ENCODE measurements around the gene SEC61B.

The SEC61B gene

GRCh38 chr9:99220011-99220410 is 2.1 kb upstream of the SEC61B start:
- peaks cover 19% of the 10 kb centered on the region for H3K4me1 ChIP-seq (ENCODE audit: control insufficient read depth, insufficient read depth, low read length)
- H3K27me3 ChIP-seq (ENCODE audit: control insufficient read depth in 1 of 2, insufficient read depth in 2 of 2, low read length in 2 of 2): no peaks in the 10 kb centered on the region
- H3K36me3 ChIP-seq (ENCODE audit: control insufficient read depth in 2 of 2, insufficient read depth in 2 of 2, low read length in 2 of 2): peaks cover 7 to 9% of the 10 kb centered on the region in 2 donors
- no peak overlapping the region for H3K27ac ChIP-seq (ENCODE audit: low read length)
- H3K9me3 ChIP-seq (ENCODE audit: control insufficient read depth in 2 of 2, low read length in 2 of 2): no peaks in the 10 kb centered on the region
- H3K4me3 ChIP-seq (ENCODE audit: low read length in 2 of 2): no peak overlapping the region
- H3K9ac ChIP-seq (ENCODE audit: low read length in 2 of 2): no peak overlapping the region

- no peaks in the 10 kb centered on the region for H3K27me3 ChIP-seq (ENCODE audit: control insufficient read depth in 1 of 2, insufficient read depth in 2 of 2, low read length in 2 of 2)
- peak overlapping the region; percentile 92 for H3K27ac ChIP-seq (ENCODE audit: low read length)
- no peaks in the 10 kb centered on the region for H3K9me3 ChIP-seq (ENCODE audit: control insufficient read depth in 2 of 2, low read length in 2 of 2)
- peak overlapping the region; percentile 98 to 99 for H3K4me3 ChIP-seq (ENCODE audit: low read length in 2 of 2)
- peak overlapping the region; percentile 96 to 99 for H3K9ac ChIP-seq (ENCODE audit: low read length in 2 of 2)
- H3K4me1 ChIP-seq (ENCODE audit: control insufficient read depth, insufficient read depth, low read length): peaks cover 22% of the 10 kb centered on the region
- H3K36me3 ChIP-seq (ENCODE audit: control insufficient read depth in 2 of 2, insufficient read depth in 2 of 2, low read length in 2 of 2): peaks cover 5 to 11% of the 10 kb centered on the region in 2 donors
Observed at GRCh38 chr9:99221266-99221620, 839 bp upstream of the SEC61B start.

- Histone ChIP-seq H3K9ac (ENCODE audit: low read length in 2 of 2) (peak overlapping the region; percentile 96 to 99), H3K9me3 (ENCODE audit: control insufficient read depth in 2 of 2, low read length in 2 of 2) (no peaks in the 10 kb centered on the region), H3K36me3 (ENCODE audit: control insufficient read depth in 2 of 2, insufficient read depth in 2 of 2, low read length in 2 of 2) (peaks cover 5 to 16% of the 10 kb centered on the region in 2 donors), H3K4me3 (ENCODE audit: low read length in 2 of 2) (peak overlapping the region; percentile 98 to 99), H3K27me3 (ENCODE audit: control insufficient read depth in 1 of 2, insufficient read depth in 2 of 2, low read length in 2 of 2) (no peaks in the 10 kb centered on the region), H3K27ac (ENCODE audit: low read length) (peak overlapping the region; percentile 92), H3K4me1 (ENCODE audit: control insufficient read depth, insufficient read depth, low read length) (peaks cover 22% of the 10 kb centered on the region)
Observed at GRCh38 chr9:99222416-99223270, 561 bp downstream of the SEC61B start.

GRCh38 chr9:99224445-99224844 is 2.4 kb downstream of the SEC61B start:
- H3K9ac ChIP-seq (ENCODE audit: low read length in 2 of 2): no peak overlapping the region
- H3K4me1 ChIP-seq (ENCODE audit: control insufficient read depth, insufficient read depth, low read length): peaks cover 22% of the 10 kb centered on the region
- H3K4me3 ChIP-seq (ENCODE audit: low read length in 2 of 2): no peak overlapping the region
- no peaks in the 10 kb centered on the region for H3K9me3 ChIP-seq (ENCODE audit: control insufficient read depth in 2 of 2, low read length in 2 of 2)
- no peaks in the 10 kb centered on the region for H3K27me3 ChIP-seq (ENCODE audit: control insufficient read depth in 1 of 2, insufficient read depth in 2 of 2, low read length in 2 of 2)
- peaks cover 8 to 25% of the 10 kb centered on the region in 2 donors for H3K36me3 ChIP-seq (ENCODE audit: control insufficient read depth in 2 of 2, insufficient read depth in 2 of 2, low read length in 2 of 2)
- no peak overlapping the region for H3K27ac ChIP-seq (ENCODE audit: low read length)

- no peak overlapping the region for H3K27ac ChIP-seq (ENCODE audit: low read length)
Observed at GRCh38 chr9:99226054-99226453, 4.0 kb downstream of the SEC61B start.

GRCh38 chr9:99230206-99230605 is 8.1 kb downstream of the SEC61B start:
- Histone ChIP-seq H3K27ac (ENCODE audit: low read length) (no peak overlapping the region), H3K9me3 (ENCODE audit: control insufficient read depth in 2 of 2, low read length in 2 of 2) (no peaks in the 10 kb centered on the region), H3K36me3 (ENCODE audit: control insufficient read depth in 2 of 2, insufficient read depth in 2 of 2, low read length in 2 of 2) (peaks cover 20 to 47% of the 10 kb centered on the region in 2 donors), H3K27me3 (ENCODE audit: control insufficient read depth in 1 of 2, insufficient read depth in 2 of 2, low read length in 2 of 2) (no peaks in the 10 kb centered on the region), H3K4me1 (ENCODE audit: control insufficient read depth, insufficient read depth, low read length) (peaks cover 5% of the 10 kb centered on the region), H3K4me3 (ENCODE audit: low read length in 2 of 2) (no peak overlapping the region), H3K9ac (ENCODE audit: low read length in 2 of 2) (no peak overlapping the region)

More at GRCh38 chr9:99226054-99226453, 4.0 kb downstream of the SEC61B start:
- H3K4me1 ChIP-seq (ENCODE audit: control insufficient read depth, insufficient read depth, low read length): peaks cover 11% of the 10 kb centered on the region
- no peaks in the 10 kb centered on the region for H3K27me3 ChIP-seq (ENCODE audit: control insufficient read depth in 1 of 2, insufficient read depth in 2 of 2, low read length in 2 of 2)
- peaks cover 16 to 34% of the 10 kb centered on the region in 2 donors for H3K36me3 ChIP-seq (ENCODE audit: control insufficient read depth in 2 of 2, insufficient read depth in 2 of 2, low read length in 2 of 2)
- H3K9ac ChIP-seq (ENCODE audit: low read length in 2 of 2): no peak overlapping the region
- no peak overlapping the region for H3K4me3 ChIP-seq (ENCODE audit: low read length in 2 of 2)
- no peaks in the 10 kb centered on the region for H3K9me3 ChIP-seq (ENCODE audit: control insufficient read depth in 2 of 2, low read length in 2 of 2)

GRCh38 chr9:99231711-99232110 is 9.6 kb downstream of the SEC61B start:
- Histone ChIP-seq H3K9ac (ENCODE audit: low read length in 2 of 2) (no peak overlapping the region), H3K36me3 (ENCODE audit: control insufficient read depth in 2 of 2, insufficient read depth in 2 of 2, low read length in 2 of 2) (peaks cover 20 to 39% of the 10 kb centered on the region in 2 donors), H3K9me3 (ENCODE audit: control insufficient read depth in 2 of 2, low read length in 2 of 2) (no peaks in the 10 kb centered on the region), H3K4me3 (ENCODE audit: low read length in 2 of 2) (no peak overlapping the region), H3K4me1 (ENCODE audit: control insufficient read depth, insufficient read depth, low read length) (peaks cover 4% of the 10 kb centered on the region), H3K27ac (ENCODE audit: low read length) (no peak overlapping the region), H3K27me3 (ENCODE audit: control insufficient read depth in 1 of 2, insufficient read depth in 2 of 2, low read length in 2 of 2) (no peaks in the 10 kb centered on the region)

- Histone ChIP-seq H3K4me1 (ENCODE audit: control insufficient read depth, insufficient read depth, low read length) (peaks cover 4% of the 10 kb centered on the region), H3K27ac (ENCODE audit: low read length) (peak overlapping the region; percentile 26), H3K9me3 (ENCODE audit: control insufficient read depth in 2 of 2, low read length in 2 of 2) (no peaks in the 10 kb centered on the region), H3K9ac (ENCODE audit: low read length in 2 of 2) (no peak overlapping the region), H3K27me3 (ENCODE audit: control insufficient read depth in 1 of 2, insufficient read depth in 2 of 2, low read length in 2 of 2) (no peaks in the 10 kb centered on the region), H3K36me3 (ENCODE audit: control insufficient read depth in 2 of 2, insufficient read depth in 2 of 2, low read length in 2 of 2) (peaks cover 13 to 29% of the 10 kb centered on the region in 2 donors), H3K4me3 (ENCODE audit: low read length in 2 of 2) (no peak overlapping the region)
Observed at GRCh38 chr9:99234618-99235017, 12.5 kb downstream of the SEC61B start.

- Histone ChIP-seq H3K27me3 (ENCODE audit: control insufficient read depth in 1 of 2, insufficient read depth in 2 of 2, low read length in 2 of 2) (no peaks in the 10 kb centered on the region), H3K36me3 (ENCODE audit: control insufficient read depth in 2 of 2, insufficient read depth in 2 of 2, low read length in 2 of 2) (peaks cover 16 to 32% of the 10 kb centered on the region in 2 donors), H3K9ac (ENCODE audit: low read length in 2 of 2) (no peak overlapping the region), H3K4me1 (ENCODE audit: control insufficient read depth, insufficient read depth, low read length) (peaks cover 4% of the 10 kb centered on the region), H3K9me3 (ENCODE audit: control insufficient read depth in 2 of 2, low read length in 2 of 2) (no peaks in the 10 kb centered on the region), H3K27ac (ENCODE audit: low read length) (peak overlapping the region; percentile 26), H3K4me3 (ENCODE audit: low read length in 2 of 2) (no peak overlapping the region)
Observed at GRCh38 chr9:99235069-99235468, 13.0 kb downstream of the SEC61B start.

- no peak overlapping the region for H3K27ac ChIP-seq (ENCODE audit: low read length)
- no peaks in the 10 kb centered on the region for H3K9me3 ChIP-seq (ENCODE audit: control insufficient read depth in 2 of 2, low read length in 2 of 2)
- no peak overlapping the region for H3K9ac ChIP-seq (ENCODE audit: low read length in 2 of 2)
- no peak overlapping the region for H3K4me3 ChIP-seq (ENCODE audit: low read length in 2 of 2)
- peaks cover 8 to 26% of the 10 kb centered on the region in 2 donors for H3K36me3 ChIP-seq (ENCODE audit: control insufficient read depth in 2 of 2, insufficient read depth in 2 of 2, low read length in 2 of 2)
- peaks cover 4% of the 10 kb centered on the region for H3K4me1 ChIP-seq (ENCODE audit: control insufficient read depth, insufficient read depth, low read length)
- no peaks in the 10 kb centered on the region for H3K27me3 ChIP-seq (ENCODE audit: control insufficient read depth in 1 of 2, insufficient read depth in 2 of 2, low read length in 2 of 2)
Observed at GRCh38 chr9:99235926-99236634, 14.0 kb downstream of the SEC61B start.
